Suprapubic skin (tissue), 4 donors: ENCODE data around the gene CIP2A.

Experiments
- POLR2A ChIP-seq, 2 donors: fragments of 450-650 bp; IDR thresholded peaks; one replicate each; pipeline ENCODE4 v1.6.1; 2017; ENCODE audit warnings: antibody characterized with exemption in 2 of 2, mild to moderate bottlenecking in 2 of 2, moderate library complexity in 2 of 2
- POLR2AphosphoS5 ChIP-seq, 3 donors: sonication (generic); formaldehyde crosslinking; IDR thresholded peaks; one replicate each; pipeline ENCODE4 v1.6.1; 2017; ENCODE audit warnings: antibody characterized with exemption in 3 of 3
- TF ChIP-seq, protein P1 (sequence below), 2 donors: fragments of 200-600 bp in 1 of 2; fragments of 450-650 bp in 1 of 2; sonication (generic) in 1 of 2; IDR thresholded peaks; one replicate each; pipeline ENCODE4 v1.5.1; 2016 to 2019; ENCODE audit warnings: antibody characterized with exemption in 2 of 2, mild to moderate bottlenecking in 1 of 2, moderate library complexity in 1 of 2

DNA sequence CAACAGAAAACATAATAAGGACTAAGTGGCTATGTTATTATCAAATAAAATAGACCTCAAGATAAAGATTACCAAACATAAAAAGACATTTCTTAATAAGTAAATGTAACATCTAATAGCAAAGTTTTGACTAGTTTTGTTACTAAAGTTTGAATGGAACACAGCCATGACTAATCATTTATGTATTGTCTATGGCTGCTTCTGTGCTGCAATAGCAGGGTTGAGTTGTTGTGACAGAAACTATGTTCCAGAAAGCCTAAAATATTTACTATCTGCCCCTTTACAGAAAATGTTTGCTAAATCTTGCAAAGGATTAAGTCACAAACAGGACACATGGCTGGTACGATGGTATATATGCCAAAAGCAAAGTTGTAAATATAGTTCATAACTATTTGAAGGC, 40.9 kb downstream of the CIP2A start:
- TF ChIP-seq, protein P1, sequence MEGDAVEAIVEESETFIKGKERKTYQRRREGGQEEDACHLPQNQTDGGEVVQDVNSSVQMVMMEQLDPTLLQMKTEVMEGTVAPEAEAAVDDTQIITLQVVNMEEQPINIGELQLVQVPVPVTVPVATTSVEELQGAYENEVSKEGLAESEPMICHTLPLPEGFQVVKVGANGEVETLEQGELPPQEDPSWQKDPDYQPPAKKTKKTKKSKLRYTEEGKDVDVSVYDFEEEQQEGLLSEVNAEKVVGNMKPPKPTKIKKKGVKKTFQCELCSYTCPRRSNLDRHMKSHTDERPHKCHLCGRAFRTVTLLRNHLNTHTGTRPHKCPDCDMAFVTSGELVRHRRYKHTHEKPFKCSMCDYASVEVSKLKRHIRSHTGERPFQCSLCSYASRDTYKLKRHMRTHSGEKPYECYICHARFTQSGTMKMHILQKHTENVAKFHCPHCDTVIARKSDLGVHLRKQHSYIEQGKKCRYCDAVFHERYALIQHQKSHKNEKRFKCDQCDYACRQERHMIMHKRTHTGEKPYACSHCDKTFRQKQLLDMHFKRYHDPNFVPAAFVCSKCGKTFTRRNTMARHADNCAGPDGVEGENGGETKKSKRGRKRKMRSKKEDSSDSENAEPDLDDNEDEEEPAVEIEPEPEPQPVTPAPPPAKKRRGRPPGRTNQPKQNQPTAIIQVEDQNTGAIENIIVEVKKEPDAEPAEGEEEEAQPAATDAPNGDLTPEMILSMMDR (IDR thresholded peaks at IDR 0.05), result no peak
- no peak for TF ChIP-seq POLR2AphosphoS5 (IDR thresholded peaks at IDR 0.05)
- no peak for TF ChIP-seq POLR2A (IDR thresholded peaks at IDR 0.05)
